ENCODE results near the gene PIK3CD.

GRCh38 chr1:9659328-9659727 is 7.8 kb downstream of the PIK3CD start:
- no peak for TF ChIP-seq CTCF (IDR thresholded peaks at IDR 0.05; ENCODE audit: low read length)
- no peak for TF ChIP-seq EZH2 (IDR thresholded peaks at IDR 0.05; ENCODE audit: borderline replicate concordance, low read length)

Measured in OCI-LY1 (cell line).